ENCODE measurements around the gene HMGCLL1.

HMGCLL1 gene

DNA sequence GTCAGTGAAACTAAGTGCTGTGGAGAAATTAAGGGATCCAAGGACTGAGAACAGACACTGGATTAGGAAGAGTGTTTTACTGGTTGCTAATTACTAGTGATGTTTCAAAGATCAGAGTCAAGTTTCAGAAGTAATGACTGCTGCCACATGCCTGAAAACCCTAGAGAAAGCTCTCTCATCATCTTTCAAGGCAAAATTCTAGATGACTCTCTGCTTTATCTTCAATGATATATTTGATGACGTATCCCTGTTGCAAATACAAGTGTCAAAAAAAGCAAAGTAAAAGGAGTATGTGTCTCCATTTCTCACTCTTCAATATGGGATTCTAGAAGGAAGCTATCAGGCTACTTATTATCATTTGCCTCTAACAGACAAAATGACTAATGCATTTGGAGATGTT is 38.0 kb downstream of the HMGCLL1 start (continued):
- TF ChIP-seq TSHZ2 (CRISPR knock-in tag; IDR thresholded peaks at IDR 0.05) = no peak

- ATAC-seq = no peak
- TF ChIP-seq PATZ1 (CRISPR knock-in tag; IDR thresholded peaks at IDR 0.05; ENCODE audit: borderline replicate concordance) (no peak), ZC3H10 (CRISPR knock-in tag; IDR thresholded peaks at IDR 0.05) (no peak), ZNF565 (CRISPR knock-in tag; conservative IDR thresholded peaks at IDR 0.05; ENCODE audit: low read depth) (no peak), ZNF8 (CRISPR knock-in tag; IDR thresholded peaks at IDR 0.05) (no peak), CSRNP3 (CRISPR knock-in tag; IDR thresholded peaks at IDR 0.05) (no peak), RARB (CRISPR knock-in tag; IDR thresholded peaks at IDR 0.05) (no peak), ZNF70 (CRISPR knock-in tag; IDR thresholded peaks at IDR 0.05) (no peak), CSDC2 (CRISPR knock-in tag; IDR thresholded peaks at IDR 0.05) (no peak), GLIS3 (CRISPR knock-in tag; IDR thresholded peaks at IDR 0.05) (no peak), SNAI2 (CRISPR knock-in tag; IDR thresholded peaks at IDR 0.05) (no peak), POU6F1 (CRISPR knock-in tag; IDR thresholded peaks at IDR 0.05; ENCODE audit: borderline replicate concordance, low read depth) (no peak), ZFP30 (CRISPR knock-in tag; IDR thresholded peaks at IDR 0.05) (no peak), TSHZ2 (CRISPR knock-in tag; IDR thresholded peaks at IDR 0.05) (no peak), ZFP3 (CRISPR knock-in tag; IDR thresholded peaks at IDR 0.05) (no peak), TCF4 (CRISPR knock-in tag; IDR thresholded peaks at IDR 0.05; ENCODE audit: borderline replicate concordance) (no peak)
Measured at GRCh38 chr6:55536391-55536956, 42.5 kb downstream of the HMGCLL1 start.

GRCh38 chr6:55531496-55531895 is 47.5 kb downstream of the HMGCLL1 start:
- ATAC-seq = no peak
- TF ChIP-seq ZNF565 (CRISPR knock-in tag; conservative IDR thresholded peaks at IDR 0.05; ENCODE audit: low read depth) (no peak), PPARA (CRISPR knock-in tag; IDR thresholded peaks at IDR 0.05; ENCODE audit: borderline replicate concordance) (no peak), CSRNP3 (CRISPR knock-in tag; IDR thresholded peaks at IDR 0.05) (no peak), ARNTL (CRISPR knock-in tag; IDR thresholded peaks at IDR 0.05; ENCODE audit: borderline replicate concordance, low read depth) (no peak), TCF4 (CRISPR knock-in tag; IDR thresholded peaks at IDR 0.05; ENCODE audit: borderline replicate concordance) (no peak), POU6F1 (CRISPR knock-in tag; IDR thresholded peaks at IDR 0.05; ENCODE audit: borderline replicate concordance, low read depth) (no peak), OSR1 (CRISPR knock-in tag; IDR thresholded peaks at IDR 0.05) (no peak), TSHZ2 (CRISPR knock-in tag; IDR thresholded peaks at IDR 0.05) (no peak), TOX (CRISPR knock-in tag; IDR thresholded peaks at IDR 0.05; ENCODE audit: borderline replicate concordance) (no peak), SNAI2 (CRISPR knock-in tag; IDR thresholded peaks at IDR 0.05) (no peak), ZNF70 (CRISPR knock-in tag; IDR thresholded peaks at IDR 0.05) (no peak)

Data from SK-N-SH treated with all-trans-retinoic acid at 6 μM for 48 hours (cell line).